Skeletal muscle tissue (tissue), 4 donors: Measurements from ENCODE around the gene MLH1. TPM values are rescaled to one million over a fixed set of nuclear protein-coding genes. Genes with fewer than 3 reads are reported as not detected.
"Not testable (repeated sequence)": the region's sequence is repeated elsewhere in the genome, so short reads cannot be mapped to it uniquely, and the experiment has no call there.

ENCODE experiments used
- H3K27ac ChIP-seq: one replicate; pipeline ENCODE4 v1.7.0; 2013; ENCODE audit warnings: mild to moderate bottlenecking, low read depth, low read length, inconsistent platforms
- H3K27me3 ChIP-seq, 3 donors: one replicate each; pipeline ENCODE4 v1.7.0; 2013; ENCODE audit warnings: low read length in 3 of 3; ENCODE audit not compliant: control insufficient read depth in 3 of 3, insufficient read depth in 3 of 3
- H3K36me3 ChIP-seq, 3 donors: one replicate each; pipeline ENCODE4 v1.7.0; 2013; ENCODE audit warnings: low read length in 3 of 3; ENCODE audit not compliant: control insufficient read depth in 3 of 3, insufficient read depth in 3 of 3
- H3K4me1 ChIP-seq, 3 donors: one replicate each; pipeline ENCODE4 v1.7.0; 2013; ENCODE audit warnings: low read length in 3 of 3, mild to moderate bottlenecking in 3 of 3; ENCODE audit not compliant: control insufficient read depth in 3 of 3, insufficient read depth in 3 of 3
- H3K4me3 ChIP-seq, 3 donors: one replicate each; pipeline ENCODE4 v1.7.0; 2013; ENCODE audit warnings: low read length in 3 of 3
- H3K9ac ChIP-seq, 3 donors: one replicate each; pipeline ENCODE4 v1.7.0; 2013; ENCODE audit warnings: low read length in 3 of 3, mild to moderate bottlenecking in 3 of 3, moderate library complexity in 2 of 3, low read depth in 1 of 3
- H3K9me3 ChIP-seq, 3 donors: one replicate each; pipeline ENCODE4 v1.7.0; 2013; ENCODE audit warnings: low read length in 3 of 3; ENCODE audit not compliant: control insufficient read depth in 3 of 3
- total RNA-seq: library from RNA; depleted of rRNA; stranded (reverse); fragments of >200 nt; gene quantifications from one replicate; pipeline ENCODE4 v1.2.3, GENCODE V29; 2014
- donor health status: Osteomylitis.

MLH1 gene
- total RNA-seq, 1 donor from 2014 or later = 53.8 TPM

DNA sequence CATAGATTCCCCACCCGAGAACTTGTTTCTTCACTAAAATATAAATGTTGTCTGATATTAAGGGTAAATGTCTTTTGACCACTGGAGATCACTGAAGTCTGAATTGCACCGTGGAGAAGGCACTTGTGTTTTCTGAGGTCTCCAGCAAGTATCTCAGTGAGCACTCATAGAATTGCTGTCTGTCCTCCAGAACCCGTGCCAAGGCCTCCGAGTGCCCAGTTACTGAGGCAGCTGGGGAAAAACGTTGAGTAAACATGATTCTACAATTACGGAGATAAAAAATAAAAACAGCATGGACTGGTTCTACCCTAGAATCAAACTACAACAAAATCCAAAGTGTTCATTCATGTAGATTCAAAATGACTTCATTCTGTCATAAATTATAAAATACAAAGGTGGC lies 60.0 kb downstream of the MLH1 start:
- Histone ChIP-seq H3K4me3 (no peak overlapping the region), H3K36me3 (peaks cover 17 to 52% (median 42%) of the 10 kb centered on the region in 3 donors), H3K27ac (peak overlapping the region; percentile 58), H3K27me3 (no peaks in the 10 kb centered on the region), H3K4me1 (peaks cover 18 to 31% (median 22%) of the 10 kb centered on the region in 3 donors), H3K9me3 (no peaks in the 10 kb centered on the region), H3K9ac (no peak overlapping the region)

GRCh38 chr3:37053753-37054152 lies 60.4 kb downstream of the MLH1 start:
- Histone ChIP-seq H3K4me3 (no peak overlapping the region), H3K9ac (no peak overlapping the region), H3K27me3 (no peaks in the 10 kb centered on the region), H3K36me3 (peaks cover 17 to 52% (median 42%) of the 10 kb centered on the region in 3 donors), H3K27ac (peak overlapping the region; percentile 58), H3K4me1 (peaks cover 18 to 31% (median 22%) of the 10 kb centered on the region in 3 donors), H3K9me3 (no peaks in the 10 kb centered on the region)

DNA sequence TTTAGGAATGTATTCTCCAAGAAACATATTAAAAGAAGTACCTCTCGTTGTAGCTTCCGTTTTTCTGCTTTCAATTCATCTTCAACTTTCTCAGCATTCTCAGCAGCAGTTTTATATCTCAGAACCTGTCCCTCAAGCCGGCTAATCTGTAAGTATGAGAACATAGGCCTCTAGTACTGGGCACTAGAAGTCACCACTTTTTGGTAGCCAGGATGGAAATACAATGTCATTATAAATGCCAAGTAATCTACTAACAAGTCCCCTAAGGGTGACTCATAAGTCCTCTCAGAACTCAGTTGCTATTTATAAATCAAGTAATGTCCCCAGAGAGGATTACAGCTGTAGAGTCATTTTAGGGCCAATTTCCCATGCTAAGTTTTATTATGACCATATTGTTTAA lies 61.1 kb downstream of the MLH1 start:
- H3K27ac ChIP-seq = peak overlapping the region; percentile 58
- H3K9ac ChIP-seq = no peak overlapping the region
- no peaks in the 10 kb centered on the region for H3K9me3 ChIP-seq
- H3K36me3 ChIP-seq = peaks cover 12 to 46% (median 37%) of the 10 kb centered on the region in 3 donors
- H3K27me3 ChIP-seq = no peaks in the 10 kb centered on the region
- H3K4me1 ChIP-seq = peaks cover 18 to 31% (median 22%) of the 10 kb centered on the region in 3 donors
- H3K4me3 ChIP-seq = peak overlapping the region in 1 of 3 donors; percentile 9

DNA sequence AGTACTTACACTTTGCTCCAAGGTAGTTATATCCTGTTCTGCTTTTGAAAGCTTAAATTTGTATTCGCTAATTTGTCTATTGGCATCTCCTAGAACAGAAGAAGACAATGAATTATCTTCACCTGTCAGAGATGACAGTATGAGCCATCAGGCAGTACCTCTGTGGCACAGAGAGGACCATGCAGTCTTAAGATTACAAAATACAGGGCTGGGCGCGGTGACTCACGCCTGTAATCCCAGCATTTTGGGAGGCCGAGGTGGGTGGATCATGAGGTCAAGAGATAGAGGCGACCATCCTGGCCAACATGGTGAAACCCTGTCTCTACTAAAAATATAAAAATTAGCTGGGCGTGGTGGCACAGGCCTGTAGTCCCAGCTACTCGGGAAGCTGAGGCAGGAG lies 61.8 kb downstream of the MLH1 start:
- H3K27me3 ChIP-seq, H3K9ac ChIP-seq, H3K4me3 ChIP-seq, H3K9me3 ChIP-seq: not testable (repeated sequence)
- peak overlapping the region; percentile 58 for H3K27ac ChIP-seq
- H3K4me1 ChIP-seq = peaks cover 16 to 28% (median 22%) of the 10 kb centered on the region in 3 donors
- peaks cover 12 to 39% (median 30%) of the 10 kb centered on the region in 3 donors for H3K36me3 ChIP-seq

DNA sequence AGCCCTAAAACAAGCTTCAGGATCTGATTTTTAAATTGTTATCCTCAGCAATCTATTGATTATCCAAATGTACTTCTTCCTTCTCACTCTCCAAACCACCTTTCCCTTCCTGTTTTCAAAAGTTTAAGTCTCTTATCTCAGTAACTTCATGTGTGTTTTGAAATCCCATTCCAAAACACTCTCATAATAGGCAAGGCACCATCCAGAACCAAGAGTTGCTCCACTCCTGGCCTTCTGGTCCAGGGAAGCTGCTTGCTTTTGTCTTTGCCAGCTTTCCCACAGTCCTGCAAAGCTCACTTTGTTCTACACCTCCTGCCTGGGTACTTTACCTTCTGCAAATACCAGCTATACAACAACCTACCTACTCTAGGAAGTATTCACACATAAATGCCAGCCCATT lies 63.5 kb downstream of the MLH1 start:
- Histone ChIP-seq H3K9me3 (no peaks in the 10 kb centered on the region), H3K4me1 (peaks cover 14 to 23% (median 22%) of the 10 kb centered on the region in 3 donors), H3K4me3 (no peak overlapping the region), H3K27ac (no peak overlapping the region), H3K9ac (no peak overlapping the region), H3K36me3 (peaks cover 5 to 27% (median 26%) of the 10 kb centered on the region in 3 donors), H3K27me3 (no peaks in the 10 kb centered on the region)

- peaks cover 6 to 35% (median 33%) of the 10 kb centered on the region in 3 donors for H3K36me3 ChIP-seq
- H3K27ac ChIP-seq = no peak overlapping the region
- H3K9ac ChIP-seq = no peak overlapping the region
- no peaks in the 10 kb centered on the region for H3K27me3 ChIP-seq
- no peak overlapping the region for H3K4me3 ChIP-seq
- no peaks in the 10 kb centered on the region for H3K9me3 ChIP-seq
- H3K4me1 ChIP-seq = peaks cover 14 to 20% (median 20%) of the 10 kb centered on the region in 3 donors
These were observed 64.8 kb downstream of the MLH1 start for GRCh38 chr3:37058117-37058516.

DNA sequence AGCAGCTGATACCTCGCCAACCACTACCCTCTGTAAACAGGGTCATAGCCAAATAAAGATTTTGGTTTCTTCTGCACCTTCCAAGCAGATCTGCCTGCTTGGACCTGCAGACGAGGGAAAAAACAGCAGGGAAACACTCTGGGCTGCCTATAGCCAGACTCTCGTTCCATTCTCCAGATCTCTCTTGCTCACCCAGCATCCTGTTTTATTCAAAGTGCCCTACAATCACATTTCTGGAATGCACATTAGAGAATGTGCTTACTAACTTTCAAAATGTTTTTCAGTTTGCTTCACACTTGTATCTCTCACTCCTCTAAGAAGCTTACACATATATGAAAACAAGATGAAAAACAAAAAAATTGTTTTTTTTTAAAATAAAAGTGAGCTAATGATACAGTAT lies 71.4 kb downstream of the MLH1 start:
- H3K27me3 ChIP-seq = no peaks in the 10 kb centered on the region
- no peak overlapping the region for H3K4me3 ChIP-seq
- no peak overlapping the region for H3K9ac ChIP-seq
- no peaks in the 10 kb centered on the region for H3K9me3 ChIP-seq
- no peak overlapping the region for H3K27ac ChIP-seq
- H3K36me3 ChIP-seq = peaks cover 14 to 47% (median 41%) of the 10 kb centered on the region in 3 donors
- no peaks in the 10 kb centered on the region for H3K4me1 ChIP-seq

GRCh38 chr3:37067577-37067976 lies 74.3 kb downstream of the MLH1 start:
- no peak overlapping the region for H3K9ac ChIP-seq
- H3K9me3 ChIP-seq = no peaks in the 10 kb centered on the region
- no peak overlapping the region for H3K27ac ChIP-seq
- H3K4me3 ChIP-seq = no peak overlapping the region
- H3K4me1 ChIP-seq = no peaks in the 10 kb centered on the region
- peaks cover 14 to 34% (median 34%) of the 10 kb centered on the region in 3 donors for H3K36me3 ChIP-seq
- H3K27me3 ChIP-seq = no peaks in the 10 kb centered on the region

GRCh38 chr3:37068031-37068430 lies 74.7 kb downstream of the MLH1 start:
- Histone ChIP-seq H3K9me3 (no peaks in the 10 kb centered on the region), H3K4me1 (no peaks in the 10 kb centered on the region), H3K27ac (no peak overlapping the region), H3K27me3 (no peaks in the 10 kb centered on the region), H3K9ac (no peak overlapping the region), H3K36me3 (peaks cover 13 to 33% (median 30%) of the 10 kb centered on the region in 3 donors), H3K4me3 (no peak overlapping the region)

GRCh38 chr3:37071921-37072320 lies 78.6 kb downstream of the MLH1 start:
- H3K9me3 ChIP-seq = no peaks in the 10 kb centered on the region
- H3K27ac ChIP-seq = no peak overlapping the region
- no peak overlapping the region for H3K4me3 ChIP-seq
- no peak overlapping the region for H3K9ac ChIP-seq
- no peaks in the 10 kb centered on the region for H3K4me1 ChIP-seq
- H3K36me3 ChIP-seq = peaks cover 2 to 16% (median 12%) of the 10 kb centered on the region in 3 donors
- no peaks in the 10 kb centered on the region for H3K27me3 ChIP-seq
